DMS114 treated with DMSO at 0.1 percent for 48 hours (cell line): ENCODE data around the gene TTLL8.

ENCODE experiments used
- DNase-seq: peaks from one replicate; lab custom pipeline; 2025; ENCODE audit not compliant: unreplicated experiment; lab: John Stamatoyannopoulos, UW

The TTLL8 gene

DNA sequence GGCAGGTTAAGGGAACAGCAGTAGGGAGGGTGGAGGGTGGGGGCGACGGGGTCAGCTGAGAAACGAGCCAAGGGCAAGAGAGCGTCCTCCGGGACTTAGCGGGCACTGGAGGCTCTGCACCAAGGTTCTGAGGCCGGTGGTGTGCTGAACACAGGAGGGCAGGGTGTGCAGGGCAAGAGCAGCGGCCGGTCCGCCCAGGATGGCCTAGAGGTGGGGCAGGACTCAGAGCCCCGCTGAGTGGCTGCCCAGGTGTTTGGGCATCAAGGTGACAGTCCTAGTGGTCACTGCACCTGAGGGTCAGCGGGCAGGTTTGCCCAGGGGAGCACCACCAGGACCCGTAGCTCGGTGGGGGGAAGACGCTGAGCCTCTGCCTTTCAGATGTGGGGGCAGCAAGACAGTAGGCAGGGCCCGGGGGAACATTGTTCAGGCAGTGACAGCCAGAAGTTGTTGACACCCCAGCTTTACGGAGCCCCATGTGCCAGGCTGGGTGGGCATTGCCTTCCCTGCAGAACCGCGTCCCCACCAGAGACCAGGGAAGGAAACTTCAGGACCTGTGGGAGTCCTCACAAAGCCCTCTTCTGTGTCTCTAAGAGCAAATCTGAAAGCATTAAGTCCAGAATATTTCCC lies 4.5 kb upstream of the TTLL8 start:
- no peak for DNase-seq

DNA sequence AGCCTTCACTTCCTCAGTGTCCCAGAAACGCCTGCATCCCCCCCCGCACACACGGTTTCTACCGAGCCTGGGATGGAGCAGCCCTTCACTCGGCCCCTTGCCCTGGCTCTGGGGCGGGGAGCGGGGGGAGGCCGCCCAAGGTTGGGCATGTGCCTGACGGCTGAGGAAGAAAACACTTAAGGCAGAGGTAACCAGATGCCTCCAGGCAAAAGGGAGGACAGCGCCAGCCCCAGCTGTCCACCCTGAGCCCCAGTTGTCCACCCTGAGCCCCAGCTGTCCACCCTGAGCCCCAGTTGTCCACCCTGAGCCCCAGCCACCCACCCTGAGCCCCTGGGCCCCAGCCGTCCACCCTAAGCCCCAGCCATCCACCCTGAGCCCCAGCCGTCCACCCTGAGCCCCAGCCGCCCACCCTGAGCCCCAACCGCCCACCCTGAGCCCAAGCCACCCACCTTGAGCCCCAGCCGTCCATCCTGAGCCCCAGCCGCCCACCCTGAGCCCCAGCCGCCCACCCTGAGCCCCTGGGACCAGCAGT lies 3.8 kb upstream of the TTLL8 start:
- no peak for DNase-seq

DNA sequence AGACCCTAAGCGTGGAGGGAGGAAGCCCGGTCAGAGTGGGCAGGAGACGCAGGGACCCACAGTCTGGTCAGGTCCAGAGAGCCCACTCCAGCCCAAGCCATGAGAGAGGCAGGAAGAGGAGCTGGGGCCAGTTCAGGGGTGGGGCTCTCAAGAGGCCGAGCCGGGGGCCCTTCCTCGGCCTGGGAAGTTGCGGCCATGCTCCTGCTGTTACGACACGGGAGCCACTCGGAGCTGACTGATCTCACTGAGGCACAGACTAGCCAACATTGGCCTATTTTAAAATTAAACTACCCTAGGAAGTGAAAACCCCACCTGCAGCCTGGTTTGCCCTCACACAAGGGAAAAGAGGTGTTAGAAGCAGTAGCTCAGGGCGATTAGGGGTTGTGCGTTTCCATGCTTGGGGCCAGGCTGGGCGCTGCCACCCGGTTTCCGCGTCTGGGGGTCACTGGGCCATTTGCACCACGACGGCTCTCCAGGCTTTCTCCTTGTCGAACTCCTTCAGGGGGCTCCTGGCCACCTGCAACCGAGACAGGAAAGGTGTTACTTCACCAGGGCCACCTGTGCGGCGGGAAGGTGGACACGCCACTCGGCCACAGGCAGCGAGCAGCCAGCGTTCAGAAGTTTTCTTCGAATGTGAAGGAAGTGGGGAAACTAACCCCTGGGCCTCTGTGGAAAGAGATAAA lies 3.2 kb upstream of the TTLL8 start:
- DNase-seq, result no peak

DNA sequence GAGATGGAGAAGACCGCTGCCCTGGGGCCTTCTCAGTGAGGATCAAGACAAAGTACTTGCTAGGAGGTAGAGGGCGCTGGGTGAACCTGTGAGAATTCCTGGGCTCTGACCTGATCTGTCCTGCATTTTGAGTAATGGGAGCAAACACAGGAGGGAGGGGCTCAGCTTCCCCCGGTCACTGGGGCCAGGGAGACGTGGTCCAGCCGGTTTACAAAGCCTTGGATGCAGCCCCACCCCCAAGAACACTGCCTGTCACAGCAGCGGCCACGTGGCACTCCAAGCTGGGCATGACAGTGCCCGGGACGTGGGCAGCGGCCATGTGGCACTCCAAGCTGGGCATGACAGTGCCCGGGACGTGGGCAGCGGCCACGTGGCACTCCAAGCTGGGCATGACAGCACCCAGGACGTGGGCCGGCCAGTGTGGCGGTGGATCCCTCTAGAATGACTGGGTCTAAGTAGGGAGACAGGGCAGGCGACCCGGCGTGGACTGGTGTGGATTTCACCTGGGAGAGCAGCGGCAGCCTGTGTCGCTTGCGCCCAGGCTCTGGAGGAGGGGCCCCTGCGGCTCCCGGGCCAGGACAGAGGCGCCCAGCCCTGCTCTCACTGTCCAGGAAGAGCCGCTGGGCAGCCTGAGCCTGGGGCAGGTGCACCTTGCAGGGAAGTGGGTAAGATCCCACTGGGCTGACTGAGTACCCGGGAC lies 2.5 kb upstream of the TTLL8 start:
- DNase-seq, result no peak

DNA sequence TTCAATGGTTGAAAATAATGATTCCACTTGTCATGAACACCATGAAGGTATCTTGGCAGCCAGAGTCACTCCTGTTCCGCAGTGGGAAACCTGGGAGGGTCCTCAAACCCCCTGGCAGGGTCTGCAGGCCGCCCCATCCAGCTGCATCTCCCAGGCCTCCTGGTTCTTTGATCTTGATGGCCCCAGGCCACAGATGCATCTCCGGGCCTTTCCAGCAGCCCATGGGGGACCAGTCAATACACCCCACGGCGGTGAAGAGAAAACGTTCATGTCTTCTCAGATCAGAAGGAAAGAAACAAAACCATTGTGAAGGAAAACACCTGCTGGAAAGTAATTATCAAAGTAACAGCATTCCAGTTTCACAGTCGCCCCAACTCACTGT lies 1.8 kb upstream of the TTLL8 start:
- no peak for DNase-seq

DNA sequence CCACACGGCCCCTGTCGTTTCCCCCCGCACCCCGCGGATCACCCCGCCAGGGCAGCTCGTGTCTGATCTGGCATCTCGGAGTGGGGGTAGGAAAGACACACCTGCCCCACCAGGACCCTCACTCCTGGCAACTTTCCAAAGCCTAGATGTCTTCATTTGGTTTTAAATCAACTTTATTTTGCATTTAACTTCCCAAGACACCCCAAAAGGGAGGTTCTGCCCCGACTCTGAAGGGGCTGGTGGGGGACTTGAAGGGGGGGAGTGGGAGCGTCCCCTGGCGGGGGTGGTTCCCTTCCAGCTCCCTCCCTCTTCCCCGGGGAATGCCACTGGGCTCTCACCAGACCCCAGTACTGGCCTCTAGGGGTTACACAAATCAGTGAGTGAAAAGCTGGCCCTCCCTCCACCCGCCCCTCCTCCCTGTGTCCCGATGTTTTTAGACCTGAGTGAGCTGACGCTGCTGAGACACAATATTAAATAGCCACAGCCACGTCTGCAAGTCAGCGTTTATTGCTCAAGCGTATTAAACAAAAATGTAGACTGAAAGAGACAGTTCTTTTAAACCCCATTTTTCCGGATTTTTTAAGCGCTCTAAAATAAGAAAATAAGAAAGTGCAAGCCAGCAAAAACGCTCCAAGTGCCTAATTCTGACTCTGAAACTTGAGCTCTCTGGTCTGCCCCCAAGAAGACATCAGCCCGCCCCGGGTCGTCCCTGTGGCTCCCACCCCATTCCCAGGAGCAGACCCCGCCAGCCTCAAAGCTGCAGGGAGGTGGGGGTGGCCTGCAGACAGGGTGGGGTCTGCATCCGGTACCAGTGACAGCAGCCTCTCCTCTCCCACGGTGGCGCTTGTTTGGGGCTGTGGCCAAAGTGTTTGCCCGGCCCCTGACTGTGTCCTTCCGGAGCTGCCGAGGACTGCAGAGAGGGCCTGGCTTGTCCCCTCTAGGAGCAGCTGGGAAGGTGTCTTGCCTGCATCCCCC lies 1.1 kb upstream of the TTLL8 start:
- no peak for DNase-seq

DNA sequence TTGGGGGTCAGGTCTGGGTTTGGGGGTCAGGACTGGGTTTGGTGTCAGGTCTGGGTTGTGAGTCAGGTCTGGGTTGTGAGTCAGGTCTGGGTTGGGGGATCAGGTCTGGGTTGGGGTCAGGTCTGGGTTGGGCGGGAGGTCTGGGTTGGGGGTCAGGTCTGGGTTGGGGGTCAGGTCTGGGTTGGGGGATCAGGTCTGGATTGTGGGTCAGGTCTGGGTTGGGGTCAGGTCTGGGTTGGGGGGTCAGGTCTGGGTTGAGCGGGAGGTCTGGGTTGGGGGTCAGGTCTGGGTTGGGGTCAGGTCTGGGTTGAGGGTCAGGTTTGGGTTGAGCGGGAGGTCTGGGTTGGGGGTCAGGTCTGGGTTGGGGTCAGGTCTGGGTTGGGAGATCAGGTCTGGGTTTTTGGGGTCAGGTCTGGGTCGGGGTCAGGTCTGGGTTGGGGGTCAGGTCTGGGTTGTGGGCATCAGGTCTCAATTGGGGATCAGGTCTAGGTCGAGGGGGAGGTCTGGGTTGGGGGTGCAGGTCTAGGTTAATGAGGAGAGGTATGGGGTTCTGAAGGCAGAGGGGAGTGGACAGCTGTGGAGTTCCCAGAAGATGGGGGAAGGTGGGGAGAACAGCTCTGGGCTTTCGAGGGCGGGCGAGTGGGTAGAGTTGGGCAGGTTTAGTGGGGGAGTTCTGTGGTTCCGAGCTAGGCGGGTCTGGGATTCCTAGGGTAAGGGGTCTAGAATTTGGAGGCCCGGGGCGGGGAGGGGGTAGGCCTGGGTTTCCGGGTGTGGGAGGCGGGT lies 629 bp downstream of the TTLL8 start:
- no peak for DNase-seq

DNA sequence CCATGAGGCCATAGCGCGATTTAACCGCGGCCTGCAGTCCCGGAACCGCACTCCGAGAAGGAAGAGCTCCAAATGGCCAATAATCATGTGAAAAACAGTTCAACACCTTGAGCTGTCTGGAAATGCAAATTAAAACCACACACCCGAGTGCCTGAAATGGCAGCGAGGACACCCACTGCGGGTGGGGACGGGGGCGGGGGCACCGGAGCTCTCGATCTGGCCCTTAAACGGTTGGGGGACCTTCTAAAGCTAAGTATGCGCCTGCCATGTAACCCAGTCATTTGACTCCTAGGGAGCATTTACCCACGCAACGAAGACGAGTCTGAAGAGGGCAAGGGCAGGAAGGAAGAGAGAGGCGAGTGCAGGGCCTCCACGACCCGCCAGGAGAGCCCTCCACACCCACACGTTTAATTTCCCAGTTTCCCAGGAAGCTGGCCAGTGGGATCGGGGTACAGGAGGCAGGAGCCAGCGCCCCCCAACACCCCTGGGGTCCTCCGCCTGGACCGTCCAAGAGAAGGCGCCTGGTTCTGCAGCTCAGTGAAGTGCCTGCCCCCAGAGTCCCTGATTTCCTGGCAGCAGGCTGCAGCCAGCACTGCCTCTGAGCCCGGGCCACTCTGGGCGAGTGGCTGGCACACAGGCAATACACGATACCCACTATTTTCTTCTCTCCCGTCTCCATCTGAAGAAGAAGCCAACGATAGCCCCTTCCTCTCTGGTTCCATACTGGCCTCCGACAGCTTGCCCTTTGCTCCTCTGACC lies 1.7 kb downstream of the TTLL8 start:
- no peak for DNase-seq

DNA sequence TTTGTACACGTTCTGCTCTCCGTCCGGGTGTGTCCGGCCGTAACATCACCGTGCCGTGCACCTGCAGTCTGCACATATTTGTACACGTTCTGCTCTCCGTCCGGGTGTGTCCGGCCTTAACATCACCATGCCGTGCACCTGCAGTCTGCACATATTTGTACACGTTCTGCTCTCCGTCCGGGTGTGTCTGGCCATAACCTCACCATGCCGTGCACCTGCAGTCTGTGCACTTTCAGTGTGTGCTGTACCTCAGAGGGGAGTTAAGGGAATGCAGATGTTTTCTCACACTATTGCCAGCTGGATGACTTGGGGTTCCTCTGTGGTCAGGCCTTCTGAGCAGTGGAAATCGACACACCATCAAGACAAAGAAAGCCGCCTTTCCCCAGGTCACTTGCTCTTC lies 4.2 kb downstream of the TTLL8 start:
- no peak for DNase-seq

DNA sequence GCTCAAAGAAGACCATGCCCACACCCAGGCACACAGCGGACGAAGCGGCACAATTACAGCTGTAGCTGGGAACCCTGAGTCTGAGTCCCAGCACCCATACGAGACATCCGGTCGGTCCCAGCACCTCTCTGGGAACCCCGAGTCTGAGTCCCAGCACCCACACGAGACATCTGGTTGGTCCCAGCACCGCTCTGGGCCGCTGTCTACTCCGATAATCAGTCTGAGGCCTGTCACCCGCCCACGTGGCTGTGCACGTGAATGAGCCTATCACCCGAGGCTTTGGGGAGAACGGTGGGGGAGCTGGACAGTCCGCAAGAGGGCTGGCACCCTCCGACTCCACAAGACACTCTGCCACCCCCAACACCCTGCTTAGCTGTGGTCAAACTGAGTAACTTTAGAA lies 6.2 kb downstream of the TTLL8 start:
- DNase-seq, result no peak

DNA sequence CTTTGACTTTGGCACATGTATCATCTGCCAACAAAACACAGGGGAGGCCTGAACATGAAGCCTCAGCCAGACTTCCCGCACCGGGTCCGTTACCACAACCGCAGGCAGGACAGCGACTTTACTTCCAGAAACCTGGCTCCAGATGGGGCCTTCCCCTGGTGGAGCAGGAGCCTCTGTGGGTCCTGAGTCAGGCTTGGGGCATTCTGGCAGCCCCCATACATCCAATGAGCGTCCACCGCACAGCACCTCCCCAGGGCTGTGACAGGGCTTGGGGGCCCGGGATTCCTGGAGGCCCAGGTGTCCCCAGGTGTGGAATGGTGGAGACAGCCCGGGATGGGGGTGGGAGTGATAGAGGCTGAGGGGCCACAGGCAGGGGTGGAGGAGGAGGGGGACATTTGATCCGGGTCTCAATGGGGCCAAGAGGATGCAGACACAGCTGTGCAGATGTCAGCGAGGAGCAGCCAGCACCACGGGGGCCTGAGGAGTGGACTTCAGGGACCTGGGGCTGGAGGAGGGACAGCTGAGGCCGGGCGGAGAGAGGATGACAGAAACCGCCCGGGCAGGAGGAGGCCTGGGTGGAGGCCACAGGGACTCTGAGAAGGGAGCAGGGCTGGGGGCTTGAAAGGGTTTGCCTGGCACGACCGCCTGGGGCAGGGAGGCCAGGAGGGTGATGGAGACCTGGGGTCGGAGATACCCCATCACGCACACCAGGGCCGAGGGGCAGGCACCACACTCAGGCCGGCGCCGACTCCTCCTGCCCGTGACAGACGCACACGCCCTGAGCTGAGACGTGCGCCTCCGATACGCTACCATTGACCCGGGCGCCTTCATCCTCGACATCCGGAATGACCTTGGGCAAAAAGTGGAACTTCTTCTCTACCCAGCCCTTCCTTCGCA lies 8.6 kb downstream of the TTLL8 start:
- DNase-seq, result no peak

DNA sequence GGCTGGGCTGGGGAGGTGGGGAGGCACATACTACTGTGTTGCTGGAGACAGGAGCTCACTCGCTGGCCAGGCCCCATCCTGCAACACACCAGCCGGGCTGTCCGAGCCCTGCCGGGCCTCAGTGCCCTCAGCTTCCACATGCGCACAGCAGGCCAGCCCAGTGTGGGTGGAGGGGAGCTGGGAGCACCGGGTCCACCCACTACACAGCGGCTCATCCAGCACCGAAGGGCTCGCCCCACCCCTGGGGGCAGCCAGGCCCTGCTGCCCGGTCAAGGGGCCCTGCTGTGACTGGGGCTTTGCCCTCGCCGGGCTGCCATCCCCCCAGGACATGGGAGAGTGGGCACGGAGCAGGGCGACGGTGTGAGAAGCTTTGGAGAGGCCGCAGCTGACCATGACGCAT lies 9.3 kb downstream of the TTLL8 start:
- DNase-seq, result no peak

DNA sequence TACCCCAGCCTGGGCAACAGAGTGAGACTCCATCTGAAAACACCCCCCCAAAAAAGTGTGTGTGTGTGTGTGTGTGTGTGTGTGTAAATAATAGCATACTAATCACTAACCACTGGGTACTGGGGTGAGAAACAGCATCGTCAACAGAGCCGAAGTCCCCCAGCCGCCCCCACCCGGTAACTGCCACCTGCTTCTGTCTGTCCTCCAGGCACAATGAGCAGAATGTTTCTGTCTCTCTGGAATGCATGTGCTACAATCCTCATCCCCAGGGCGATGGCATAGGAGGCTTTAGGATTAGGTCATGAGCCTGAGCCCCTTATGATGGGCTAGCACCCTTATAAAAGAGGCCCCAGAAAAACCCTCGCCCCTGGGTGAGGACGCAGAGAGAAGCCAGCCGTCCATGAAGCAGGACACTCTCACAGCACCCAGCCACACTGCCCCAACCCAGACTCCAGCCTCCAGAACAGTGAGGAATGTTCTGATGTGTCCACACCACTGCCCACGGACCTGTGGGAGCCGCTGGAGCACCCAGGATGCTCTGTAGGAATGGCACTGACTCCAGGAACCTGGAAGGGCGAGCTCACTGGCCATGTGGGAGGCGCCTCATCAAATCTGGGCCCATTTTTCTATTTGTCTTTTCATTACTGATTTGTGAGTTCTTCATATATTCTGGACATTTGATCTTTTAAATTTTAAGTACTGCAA lies 9.9 kb downstream of the TTLL8 start:
- DNase-seq, result no peak

DNA sequence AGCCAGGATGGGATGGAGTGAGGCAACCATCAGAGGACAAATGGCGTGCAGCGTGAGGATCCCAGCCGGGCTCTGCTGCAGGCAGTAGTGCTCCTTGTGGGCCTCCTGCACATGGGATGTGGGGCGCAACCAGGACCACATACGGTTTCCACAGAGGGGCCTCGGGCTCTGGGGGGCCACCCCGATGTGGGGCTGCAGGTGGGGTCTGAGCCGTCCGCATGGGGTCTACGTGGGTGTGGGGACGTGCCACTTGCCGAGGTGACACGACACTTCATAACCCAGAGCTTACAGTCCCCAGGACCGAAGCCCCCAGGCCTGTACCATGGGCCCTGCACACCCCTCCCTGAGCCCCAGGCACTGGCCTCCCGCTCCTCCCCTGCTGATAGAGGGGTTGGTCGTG lies 10.8 kb downstream of the TTLL8 start:
- no peak for DNase-seq

DNA sequence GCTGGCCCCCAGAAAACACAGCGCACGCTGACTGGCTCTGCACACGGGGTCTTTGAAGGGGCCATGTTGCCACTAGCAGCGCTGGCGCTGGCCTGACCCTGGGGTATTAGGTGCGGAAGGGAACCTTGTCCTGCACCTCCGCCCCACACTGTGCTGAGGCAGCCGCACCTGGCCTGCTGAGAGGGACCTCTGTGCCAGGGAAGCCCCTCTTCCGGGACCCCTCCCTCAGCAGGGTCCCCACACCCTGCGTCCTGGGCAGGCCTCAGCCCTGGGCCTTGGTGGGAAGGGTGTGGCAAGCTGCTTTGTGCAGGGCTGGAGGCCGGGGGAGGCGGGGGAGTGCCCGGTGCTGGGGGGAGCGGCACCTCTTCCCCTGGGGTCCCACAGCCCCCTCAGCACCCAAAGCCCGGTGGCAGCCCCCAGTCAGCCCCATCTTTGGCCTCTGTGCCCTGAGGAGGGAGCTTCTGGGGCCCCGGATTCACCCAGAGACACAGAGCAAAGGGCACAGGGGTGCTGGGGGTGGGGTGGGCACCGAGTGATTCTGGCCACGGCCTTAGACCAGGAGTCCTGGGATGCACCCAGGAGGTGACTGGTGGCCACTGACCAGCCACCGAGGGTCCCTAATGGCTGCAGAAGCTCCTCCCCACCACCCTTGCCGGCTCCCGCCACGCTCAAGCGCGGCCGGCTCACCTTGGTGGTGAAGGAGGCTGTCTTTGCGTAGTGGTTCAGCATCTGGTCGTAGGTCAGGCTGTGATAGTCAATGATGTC lies 11.4 kb downstream of the TTLL8 start:
- no peak for DNase-seq

DNA sequence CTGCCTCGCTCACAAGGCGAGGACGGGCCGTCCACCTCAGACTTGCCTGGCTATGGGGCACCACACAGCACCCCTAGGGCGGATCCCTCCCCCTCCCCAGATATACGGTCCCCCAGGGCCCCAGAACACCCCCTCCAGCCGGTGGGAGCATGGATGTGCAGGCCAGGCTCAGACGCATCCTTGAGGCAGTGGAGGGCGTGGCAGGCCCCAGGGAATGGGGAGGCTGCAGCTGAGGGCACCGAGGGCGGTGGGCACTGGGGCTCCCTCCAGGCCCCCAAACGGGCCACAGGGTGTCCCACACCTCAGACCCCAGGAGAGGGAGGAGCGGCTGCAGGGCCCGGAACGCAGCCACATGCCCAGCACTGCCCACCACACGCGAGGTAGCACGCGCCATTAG lies 12.1 kb downstream of the TTLL8 start:
- no peak for DNase-seq
